IMR-90 (cell line): ENCODE results near the gene ESR1. TPM values are rescaled to one million over a fixed set of nuclear protein-coding genes. Genes with fewer than 3 reads are reported as not detected.

Experiments
- ATAC-seq: fragments of 200-7000 bp; cut with Tn5 transposase; 2 replicates; pipeline ENCODE4 v1.9.1; 2020; ENCODE audit warnings: low read depth, mild to moderate bottlenecking, moderate library complexity
- BruUV-seq: library from RNA; stranded (reverse); fragments of 400-500 nt; replicated peaks from 2 replicates; lab custom pipeline; 2021; lab: Mats Ljungman, UMichigan
- CTCF ChIA-PET: fragments of 300-600 bp; formaldehyde crosslinking; extraction: SDS; loops from one replicate; lab custom pipeline; 2021; ENCODE audit warnings: antibody characterized with exemption; lab: Yijun Ruan, JAX
- POLR2A ChIA-PET: fragments of 300-600 bp; sonication (Branson Sonifier 250); formaldehyde crosslinking; loops from one replicate; lab custom pipeline; 2022; ENCODE audit warnings: antibody characterized with exemption; ENCODE audit not compliant: unreplicated experiment; lab: Charles Lee
- DNase-seq: peaks from one replicate; pipeline ENCODE4 v3.0.0; 2013
- H2AFZ ChIP-seq: replicated peaks from 2 replicates; pipeline ENCODE3; 2013; ENCODE audit warnings: low read length, mild to moderate bottlenecking; ENCODE audit not compliant: poor library complexity
- H2AK5ac ChIP-seq: 2 replicates; pipeline ENCODE4 v1.6.1; 2013; ENCODE audit warnings: low read depth, low read length, inconsistent platforms
- H2AK9ac ChIP-seq: replicated peaks from 2 replicates; pipeline ENCODE3; 2013; ENCODE audit warnings: mild to moderate bottlenecking, low read depth, low read length, moderate library complexity; ENCODE audit not compliant: poor library complexity
- H2BK120ac ChIP-seq: 2 replicates; pipeline ENCODE4 v1.6.1; 2013; ENCODE audit warnings: low read depth, low read length, inconsistent platforms
- H2BK15ac ChIP-seq: 3 replicates; pipeline ENCODE4 v1.6.1; 2013; ENCODE audit warnings: low read depth, low read length, inconsistent platforms
- H2BK20ac ChIP-seq: 2 replicates; pipeline ENCODE4 v1.6.1; 2013; ENCODE audit warnings: low read depth, mild to moderate bottlenecking, inconsistent platforms, low read length, moderate library complexity
- H2BK5ac ChIP-seq: 2 replicates; pipeline ENCODE4 v1.6.1; 2013; ENCODE audit warnings: mild to moderate bottlenecking, low read depth, low read length, inconsistent platforms; ENCODE audit not compliant: poor library complexity, severe bottlenecking
- H3K14ac ChIP-seq: replicated peaks from 2 replicates; pipeline ENCODE4 v1.6.1; 2013; ENCODE audit warnings: low read depth, low read length, inconsistent platforms
- H3K18ac ChIP-seq: 2 replicates; pipeline ENCODE4 v1.6.1; 2013; ENCODE audit warnings: low read depth, low read length, control low read depth
- H3K23ac ChIP-seq: 2 replicates; pipeline ENCODE4 v1.6.1; 2013; ENCODE audit warnings: low read depth, low read length, inconsistent platforms
- H3K27ac ChIP-seq: 2 replicates; pipeline ENCODE4 v1.5.1; 2013; ENCODE audit warnings: mild to moderate bottlenecking, control low read depth, low read length; ENCODE audit not compliant: insufficient read depth
- H3K27me3 ChIP-seq: 2 replicates; pipeline ENCODE4 v1.6.1; 2013; ENCODE audit warnings: low read length; ENCODE audit not compliant: control insufficient read depth, insufficient read depth
- H3K36me3 ChIP-seq: 2 replicates; pipeline ENCODE4 v1.6.1; 2013; ENCODE audit warnings: low read length, mixed read lengths; ENCODE audit not compliant: control insufficient read depth, insufficient read depth
- H3K4ac ChIP-seq: 2 replicates; pipeline ENCODE4 v1.6.1; 2013; ENCODE audit warnings: low read depth, low read length, inconsistent platforms
- H3K4me1 ChIP-seq: 2 replicates; pipeline ENCODE4 v1.6.1; 2013; ENCODE audit warnings: low read length, mixed read lengths; ENCODE audit not compliant: control insufficient read depth, insufficient read depth
- H3K4me2 ChIP-seq: 2 replicates; pipeline ENCODE4 v1.6.1; 2013; ENCODE audit warnings: low read depth, mild to moderate bottlenecking, control low read depth, low read length, moderate library complexity
- H3K4me3 ChIP-seq: 2 replicates; pipeline ENCODE4 v1.5.1; 2013; ENCODE audit warnings: low read depth, mild to moderate bottlenecking, control low read depth, low read length, moderate library complexity; ENCODE audit not compliant: insufficient read depth
- H3K56ac ChIP-seq: 2 replicates; pipeline ENCODE4 v1.6.1; 2013; ENCODE audit warnings: low read length, inconsistent platforms; ENCODE audit not compliant: insufficient read depth; ENCODE audit errors: extremely low read depth
- H3K79me1 ChIP-seq, 2 experiments: 2 replicates each; pipeline ENCODE4 v1.6.1; 2013; ENCODE audit warnings: low read length in 2 of 2, inconsistent platforms in 1 of 2, low read depth in 1 of 2
- H3K9ac ChIP-seq: 2 replicates; pipeline ENCODE4 v1.6.1; 2013; ENCODE audit warnings: low read depth, low read length, control low read depth
- H3K9me1 ChIP-seq: 2 replicates; pipeline ENCODE4 v1.6.1; 2013; ENCODE audit warnings: low read length, inconsistent platforms; ENCODE audit not compliant: insufficient read depth
- H3K9me3 ChIP-seq: 2 replicates; pipeline ENCODE4 v1.6.1; 2013; ENCODE audit warnings: low read length; ENCODE audit not compliant: control insufficient read depth, insufficient read depth
- H4K20me1 ChIP-seq: 2 replicates; pipeline ENCODE4 v1.6.1; 2013; ENCODE audit warnings: low read length, inconsistent platforms; ENCODE audit not compliant: insufficient read depth
- H4K5ac ChIP-seq: 2 replicates; pipeline ENCODE4 v1.6.1; 2013; ENCODE audit warnings: mild to moderate bottlenecking, low read depth, low read length, control low read depth
- H4K8ac ChIP-seq, 2 experiments: 2 replicates each; pipeline ENCODE4 v1.6.1; 2013; ENCODE audit warnings: low read depth in 2 of 2, low read length in 2 of 2, control low read depth in 1 of 2, inconsistent platforms in 1 of 2
- H4K91ac ChIP-seq: 2 replicates; pipeline ENCODE4 v1.6.1; 2013; ENCODE audit warnings: low read depth, low read length, inconsistent platforms; ENCODE audit not compliant: insufficient read depth
- BHLHE40 ChIP-seq: fragments of 150-350 bp; IDR thresholded peaks from 2 replicates; pipeline ENCODE4 v1.6.1; 2016; ENCODE audit warnings: mild to moderate bottlenecking, low read depth, low read length
- CEBPB ChIP-seq: IDR thresholded peaks from 2 replicates; pipeline ENCODE4 v1.6.1; 2012; ENCODE audit warnings: low read depth, low read length, improper control_type of control experiment
- CHD1 ChIP-seq: IDR thresholded peaks from 2 replicates; pipeline ENCODE4 v1.6.1; 2012; ENCODE audit warnings: low read depth, low read length, improper control_type of control experiment
- CTCF ChIP-seq: conservative IDR thresholded peaks from 2 replicates; pipeline ENCODE4 v1.5.1; 2012; ENCODE audit warnings: mild to moderate bottlenecking, low read depth, low read length, improper control_type of control experiment
- ELK1 ChIP-seq: fragments of 150-350 bp; IDR thresholded peaks from 2 replicates; pipeline ENCODE4 v1.6.1; 2016; ENCODE audit warnings: low read depth, mild to moderate bottlenecking, low read length, moderate library complexity, borderline replicate concordance
- FOS ChIP-seq: fragments of 150-350 bp; IDR thresholded peaks from 2 replicates; pipeline ENCODE4 v1.6.1; 2016; ENCODE audit warnings: low read depth, low read length
- MAFK ChIP-seq: IDR thresholded peaks from 2 replicates; pipeline ENCODE4 v1.6.1; 2012; ENCODE audit warnings: low read depth, low read length, improper control_type of control experiment
- MAZ ChIP-seq: IDR thresholded peaks from 2 replicates; pipeline ENCODE4 v1.6.1; 2012; ENCODE audit warnings: low read depth, mild to moderate bottlenecking, low read length, improper control_type of control experiment, moderate library complexity, borderline replicate concordance
- MXI1 ChIP-seq: IDR thresholded peaks from 2 replicates; pipeline ENCODE4 v1.6.1; 2012; ENCODE audit warnings: low read depth, mild to moderate bottlenecking, low read length, moderate library complexity, borderline replicate concordance
- NFE2L2 ChIP-seq: fragments of 150-350 bp; IDR thresholded peaks from 2 replicates; pipeline ENCODE4 v1.6.1; 2016; ENCODE audit warnings: low read depth, mild to moderate bottlenecking, low read length
- POLR2A ChIP-seq: IDR thresholded peaks from 2 replicates; pipeline ENCODE4 v1.6.1; 2012; ENCODE audit warnings: mild to moderate bottlenecking, low read depth, low read length
- RAD21 ChIP-seq: IDR thresholded peaks from 2 replicates; pipeline ENCODE4 v1.6.1; 2012; ENCODE audit warnings: low read length, improper control_type of control experiment
- RCOR1 ChIP-seq: IDR thresholded peaks from 2 replicates; pipeline ENCODE4 v1.6.1; 2012; ENCODE audit warnings: mild to moderate bottlenecking, low read length, improper control_type of control experiment; ENCODE audit not compliant: insufficient replicate concordance
- RFX5 ChIP-seq: IDR thresholded peaks from 2 replicates; pipeline ENCODE4 v1.8.0; 2012; ENCODE audit warnings: low read depth, mild to moderate bottlenecking, low read length, moderate library complexity
- SMC3 ChIP-seq: fragments of 150-350 bp; IDR thresholded peaks from 2 replicates; pipeline ENCODE4 v1.6.1; 2016; ENCODE audit warnings: low read depth, mild to moderate bottlenecking, antibody characterized with exemption, low read length, moderate library complexity
- USF2 ChIP-seq: fragments of 150-350 bp; IDR thresholded peaks from 2 replicates; pipeline ENCODE4 v1.6.1; 2017; ENCODE audit warnings: mild to moderate bottlenecking, antibody characterized with exemption, low read length, low read depth
- WGBS, 2 experiments: methylation state at CpG; one replicate each; pipeline versions ENCODE4 v1.1.5 to v1.1.7; 2013; ENCODE audit warnings: missing lambda C conversion rate in 2 of 2; ENCODE audit not compliant: insufficient read length in 1 of 2; ENCODE audit errors: extremely low coverage in 2 of 2; 5-methylcytosine and 5-hydroxymethylcytosine counted together
- dilution Hi-C: fragments of 300-500 bp; cut with HindIII; formaldehyde crosslinking; loops from one replicate; pipeline ENCODE4 v1.14.3; 2018; ENCODE audit warnings: low sequenced_read_pairs; ENCODE audit not compliant: unreplicated experiment
- in situ Hi-C: fragments of 300-500 bp; cut with MboI; formaldehyde crosslinking; loops from 3 replicates; pipeline ENCODE4 v1.14.3; 2019; ENCODE audit warnings: low sequenced_read_pairs, inconsistent platforms, mixed read lengths
- intact Hi-C: fragments of 100-400 bp; cut with micrococcal nuclease; formaldehyde crosslinking; loops from 2 replicates; pipeline ENCODE4 v1.10.0; 2022
- polyA plus RNA-seq, 3 experiments: library from polyadenylated mRNA; depleted of rRNA; stranded (reverse); fragments of >200 nt; gene quantifications; 2 replicates each; pipeline ENCODE4 v1.2.3, GENCODE V29; 2012; ENCODE audit warnings: low replicate concordance in 1 of 3
- total RNA-seq: library from RNA; depleted of rRNA; stranded (reverse); fragments of >200 nt; gene quantifications from 2 replicates; pipeline ENCODE4 v1.2.3, GENCODE V29; 2012

ESR1 gene
- total and polyA plus RNA-seq, 2 of the 4 experiments (the other 2 are of a cell fraction), result not detected

GRCh38 chr6:152142105-152142504 lies 334.6 kb downstream of the ESR1 start:
- Histone ChIP-seq H3K9ac (no peak overlapping the region), H3K27ac (no peak overlapping the region), H3K9me3 (no peaks in the 10 kb centered on the region), H3K18ac (no peak overlapping the region), H2AK9ac (no peak overlapping the region), H3K56ac (no peak overlapping the region), H2AK5ac (no peak overlapping the region), H3K27me3 (no peaks in the 10 kb centered on the region), H3K4ac (no peak overlapping the region), H2BK15ac (no peak overlapping the region), H3K4me3 (no peak overlapping the region), H3K23ac (no peak overlapping the region), H3K4me1 (peaks cover 5% of the 10 kb centered on the region), H3K14ac (no peak overlapping the region), H2BK120ac (no peak overlapping the region), H4K5ac (no peak overlapping the region), H3K9me1 (peaks cover 6% of the 10 kb centered on the region), H4K91ac (no peak overlapping the region), H2BK20ac (no peak overlapping the region), H3K79me1 (peaks cover 0 to 8% of the 10 kb centered on the region in 2 experiments; a peak in 1 of 4 replicates), H3K36me3 (peaks cover 22% of the 10 kb centered on the region), H4K20me1 (peaks cover 5% of the 10 kb centered on the region; the same call in 1 of the 2 replicates), H2AFZ (no peak overlapping the region), H3K4me2 (no peak overlapping the region), H4K8ac (no peak overlapping the region), H2BK5ac (no peak overlapping the region)
- TF ChIP-seq SMC3 (no peak), FOS (no peak), USF2 (no peak), MAZ (no peak), CTCF (no peak), NFE2L2 (no peak), POLR2A (no peak), MXI1 (no peak), BHLHE40 (no peak), RAD21 (no peak), MAFK (no peak), RCOR1 (no peak), CHD1 (no peak), ELK1 (no peak), CEBPB (no peak), RFX5 (no peak)
- intact Hi-C loops (no loop called here), dilution Hi-C loops (no loop called here), in situ Hi-C loops (loop anchor here (25.0 kb wide), 1 partner anchor 705 kb away; no protein-coding TSS in a partner anchor)
- BruUV-seq, result no TSS peak
- ChIA-PET POLR2A (no interaction called here), CTCF (no interaction called here)
- DNase-seq, result no peak
- no CpG with 5 or more reads among the region's 5 CpGs for WGBS, 2 experiments
- no peak for ATAC-seq
